Activated naive CD8-positive, alpha-beta T cell (primary cell): ENCODE data around the gene MMP20.

ENCODE experiments used
- H3K27ac Mint-ChIP-seq: one replicate; pipeline ENCODE4 v1.8.0; 2021; ENCODE audit warnings: mixed read lengths
- H3K27me3 Mint-ChIP-seq: one replicate; pipeline ENCODE4 v1.8.0; 2021; ENCODE audit warnings: mixed read lengths
- H3K36me3 Mint-ChIP-seq: one replicate; pipeline ENCODE4 v1.8.0; 2021; ENCODE audit warnings: mixed read lengths
- H3K4me1 Mint-ChIP-seq: one replicate; pipeline ENCODE4 v1.8.0; 2021; ENCODE audit warnings: low read depth, mixed read lengths
- H3K4me3 Mint-ChIP-seq: one replicate; pipeline ENCODE4 v1.8.0; 2021; ENCODE audit warnings: mild to moderate bottlenecking, mixed read lengths
- H3K9me3 Mint-ChIP-seq: one replicate; pipeline ENCODE4 v1.8.0; 2021; ENCODE audit warnings: low read depth, mixed read lengths

MMP20 gene

GRCh38 chr11:102591160-102591718 lies 33.9 kb downstream of the MMP20 start:
- H3K4me3 Mint-ChIP-seq: no peak overlapping the region
- peaks cover 18% of the 10 kb centered on the region for H3K9me3 Mint-ChIP-seq
- H3K27ac Mint-ChIP-seq: no peak overlapping the region
- H3K4me1 Mint-ChIP-seq: peaks cover 1% of the 10 kb centered on the region
- H3K36me3 Mint-ChIP-seq: peaks cover 5% of the 10 kb centered on the region
- no peaks in the 10 kb centered on the region for H3K27me3 Mint-ChIP-seq

- Mint-ChIP-seq H3K27me3 (no peaks in the 10 kb centered on the region), H3K27ac (no peak overlapping the region), H3K36me3 (peaks cover 5% of the 10 kb centered on the region), H3K4me1 (peaks cover 1% of the 10 kb centered on the region), H3K4me3 (no peak overlapping the region), H3K9me3 (peaks cover 18% of the 10 kb centered on the region)
Measured at GRCh38 chr11:102590276-102591049, 34.7 kb downstream of the MMP20 start.

- peaks cover 10% of the 10 kb centered on the region for H3K36me3 Mint-ChIP-seq
- H3K27ac Mint-ChIP-seq: no peak overlapping the region
- H3K4me3 Mint-ChIP-seq: no peak overlapping the region
- H3K27me3 Mint-ChIP-seq: no peaks in the 10 kb centered on the region
- H3K9me3 Mint-ChIP-seq: peaks cover 23% of the 10 kb centered on the region
- peaks cover 1% of the 10 kb centered on the region for H3K4me1 Mint-ChIP-seq
Measured at GRCh38 chr11:102589047-102589459, 36.1 kb downstream of the MMP20 start.

GRCh38 chr11:102587722-102588121 lies 37.4 kb downstream of the MMP20 start:
- Mint-ChIP-seq H3K36me3 (peaks cover 11% of the 10 kb centered on the region), H3K27me3 (no peaks in the 10 kb centered on the region), H3K4me3 (no peak overlapping the region), H3K9me3 (peaks cover 23% of the 10 kb centered on the region), H3K27ac (no peak overlapping the region), H3K4me1 (peaks cover 1% of the 10 kb centered on the region)

GRCh38 chr11:102583141-102583873 lies 41.8 kb downstream of the MMP20 start:
- peaks cover 13% of the 10 kb centered on the region for H3K9me3 Mint-ChIP-seq
- H3K4me1 Mint-ChIP-seq: peaks cover 7% of the 10 kb centered on the region
- peaks cover 11% of the 10 kb centered on the region for H3K36me3 Mint-ChIP-seq
- H3K4me3 Mint-ChIP-seq: no peak overlapping the region
- H3K27ac Mint-ChIP-seq: no peak overlapping the region
- H3K27me3 Mint-ChIP-seq: no peaks in the 10 kb centered on the region

- Mint-ChIP-seq H3K4me3 (no peak overlapping the region), H3K36me3 (peaks cover 7% of the 10 kb centered on the region), H3K9me3 (peaks cover 8% of the 10 kb centered on the region), H3K27ac (no peak overlapping the region), H3K4me1 (peaks cover 14% of the 10 kb centered on the region), H3K27me3 (no peaks in the 10 kb centered on the region)
Measured at GRCh38 chr11:102582140-102582539, 43.0 kb downstream of the MMP20 start.

- Mint-ChIP-seq H3K27me3 (no peaks in the 10 kb centered on the region), H3K9me3 (peaks cover 10% of the 10 kb centered on the region), H3K27ac (no peak overlapping the region), H3K36me3 (peaks cover 6% of the 10 kb centered on the region), H3K4me3 (no peak overlapping the region), H3K4me1 (peaks cover 24% of the 10 kb centered on the region)
Measured at GRCh38 chr11:102581066-102581465, 44.1 kb downstream of the MMP20 start.

- peaks cover 16% of the 10 kb centered on the region for H3K9me3 Mint-ChIP-seq
- peaks cover 31% of the 10 kb centered on the region for H3K4me1 Mint-ChIP-seq
- H3K4me3 Mint-ChIP-seq: no peak overlapping the region
- peak overlapping the region; percentile 12 for H3K27ac Mint-ChIP-seq
- H3K27me3 Mint-ChIP-seq: no peaks in the 10 kb centered on the region
- peaks cover 6% of the 10 kb centered on the region for H3K36me3 Mint-ChIP-seq
Measured at GRCh38 chr11:102580185-102580951, 44.8 kb downstream of the MMP20 start.

GRCh38 chr11:102577723-102578122 lies 47.4 kb downstream of the MMP20 start:
- Mint-ChIP-seq H3K36me3 (no peaks in the 10 kb centered on the region), H3K27ac (no peak overlapping the region), H3K27me3 (no peaks in the 10 kb centered on the region), H3K9me3 (peaks cover 12% of the 10 kb centered on the region), H3K4me1 (peaks cover 31% of the 10 kb centered on the region), H3K4me3 (no peak overlapping the region)

- H3K4me1 Mint-ChIP-seq: peaks cover 31% of the 10 kb centered on the region
- H3K27me3 Mint-ChIP-seq: no peaks in the 10 kb centered on the region
- peaks cover 13% of the 10 kb centered on the region for H3K9me3 Mint-ChIP-seq
- no peak overlapping the region for H3K4me3 Mint-ChIP-seq
- H3K36me3 Mint-ChIP-seq: no peaks in the 10 kb centered on the region
- H3K27ac Mint-ChIP-seq: no peak overlapping the region
Measured at GRCh38 chr11:102577182-102577581, 48.0 kb downstream of the MMP20 start.

GRCh38 chr11:102576350-102576749 lies 48.8 kb downstream of the MMP20 start:
- H3K4me3 Mint-ChIP-seq: peak overlapping the region; percentile 12
- no peaks in the 10 kb centered on the region for H3K36me3 Mint-ChIP-seq
- peak overlapping the region; percentile 62 for H3K27ac Mint-ChIP-seq
- H3K4me1 Mint-ChIP-seq: peaks cover 31% of the 10 kb centered on the region
- no peaks in the 10 kb centered on the region for H3K27me3 Mint-ChIP-seq
- peaks cover 17% of the 10 kb centered on the region for H3K9me3 Mint-ChIP-seq

GRCh38 chr11:102575012-102575411 lies 50.1 kb downstream of the MMP20 start:
- Mint-ChIP-seq H3K36me3 (peaks cover 2% of the 10 kb centered on the region), H3K9me3 (peaks cover 17% of the 10 kb centered on the region), H3K4me1 (peaks cover 25% of the 10 kb centered on the region), H3K27ac (no peak overlapping the region), H3K4me3 (no peak overlapping the region), H3K27me3 (no peaks in the 10 kb centered on the region)

- no peak overlapping the region for H3K4me3 Mint-ChIP-seq
- peaks cover 24% of the 10 kb centered on the region for H3K4me1 Mint-ChIP-seq
- H3K36me3 Mint-ChIP-seq: peaks cover 7% of the 10 kb centered on the region
- peaks cover 21% of the 10 kb centered on the region for H3K9me3 Mint-ChIP-seq
- no peak overlapping the region for H3K27ac Mint-ChIP-seq
- H3K27me3 Mint-ChIP-seq: no peaks in the 10 kb centered on the region
Measured at GRCh38 chr11:102573851-102574250, 51.3 kb downstream of the MMP20 start.

GRCh38 chr11:102572554-102573220 lies 52.4 kb downstream of the MMP20 start:
- peaks cover 27% of the 10 kb centered on the region for H3K9me3 Mint-ChIP-seq
- H3K4me3 Mint-ChIP-seq: no peak overlapping the region
- H3K4me1 Mint-ChIP-seq: peaks cover 22% of the 10 kb centered on the region
- H3K27ac Mint-ChIP-seq: no peak overlapping the region
- peaks cover 11% of the 10 kb centered on the region for H3K36me3 Mint-ChIP-seq
- no peaks in the 10 kb centered on the region for H3K27me3 Mint-ChIP-seq
